Femur (tissue), 1 donor: ENCODE measurements around the gene PYY.

ENCODE experiments used
- DNase-seq: peaks from one replicate; pipeline ENCODE4 v3.0.0-alpha.2; 2017

Gene PYY

GRCh38 chr17:43914451-43914850 lies 39.3 kb downstream of the PYY start:
- no peak for DNase-seq

- DNase-seq: no peak
Measured at GRCh38 chr17:43913584-43913983, 40.2 kb downstream of the PYY start.

GRCh38 chr17:43912635-43913304 lies 41.0 kb downstream of the PYY start:
- DNase-seq: no peak

GRCh38 chr17:43911904-43912303 lies 41.8 kb downstream of the PYY start:
- DNase-seq: no peak

GRCh38 chr17:43909537-43910231 lies 44.1 kb downstream of the PYY start:
- no peak for DNase-seq

GRCh38 chr17:43907998-43908721 lies 45.6 kb downstream of the PYY start:
- peak; percentile 83 for DNase-seq

- DNase-seq: peak; percentile 90
Measured at GRCh38 chr17:43907425-43907981, 46.2 kb downstream of the PYY start, which contains the start of gene MPP2. TSS of gene MPP2 (minus strand) at chr17:43907536. CDS start at chr17:43904460, 3,076 bp downstream.

- no peak for DNase-seq
Measured at GRCh38 chr17:43906951-43907424, 46.8 kb downstream of the PYY start.

- DNase-seq: peak; percentile 89
Measured at GRCh38 chr17:43905985-43906852, 47.5 kb downstream of the PYY start.

- DNase-seq: no peak
Measured at GRCh38 chr17:43905400-43905984, 48.2 kb downstream of the PYY start.
